Lower leg skin (tissue), 4 donors: ENCODE data around the gene PRDM13. TPM values are rescaled to one million over a fixed set of nuclear protein-coding genes. Genes with fewer than 3 reads are reported as not detected.

Source experiments
- DNase-seq, 2 donors: peaks; one replicate each; pipeline ENCODE4 v3.0.0-alpha.2; 2019; ENCODE audit warnings: low spot score in 2 of 2
- H3K4me3 ChIP-seq: fragments of 200-600 bp; sonication (generic); 2 replicates; pipeline ENCODE4 v1.5.1; 2017; ENCODE audit warnings: mild to moderate bottlenecking, low read depth; ENCODE audit not compliant: poor library complexity, severe bottlenecking
- CTCF ChIP-seq, 3 donors: fragments of 450-650 bp; IDR thresholded peaks; one replicate each; pipeline ENCODE4 v1.5.1; 2016; ENCODE audit warnings: antibody characterized with exemption in 3 of 3, mild to moderate bottlenecking in 3 of 3, moderate library complexity in 2 of 3
- POLR2A ChIP-seq, 2 donors: fragments of 450-650 bp; IDR thresholded peaks; one replicate each; pipeline ENCODE4 v1.6.1; 2016 to 2017; ENCODE audit warnings: antibody characterized with exemption in 2 of 2, mild to moderate bottlenecking in 1 of 2, moderate library complexity in 1 of 2
- WGBS, 2 donors: methylation state at CpG; one replicate each; pipeline ENCODE4 v1.1.5; 2018; 5-methylcytosine and 5-hydroxymethylcytosine counted together
- intact Hi-C: fragments of 100-400 bp; cut with DNase I; formaldehyde crosslinking; loops from one replicate; pipeline ENCODE4 v1.15.0; 2023; ENCODE audit warnings: low total_unique reads
- total RNA-seq, 4 donors: library from RNA; depleted of rRNA; stranded (reverse); fragments of >200 nt; gene quantifications; one replicate each; pipeline ENCODE4 v1.1.0, GENCODE V29; 2016

PRDM13 gene
- total RNA-seq, 4 donors from 2014 or later = 0.10 TPM; not detected in 3

DNA sequence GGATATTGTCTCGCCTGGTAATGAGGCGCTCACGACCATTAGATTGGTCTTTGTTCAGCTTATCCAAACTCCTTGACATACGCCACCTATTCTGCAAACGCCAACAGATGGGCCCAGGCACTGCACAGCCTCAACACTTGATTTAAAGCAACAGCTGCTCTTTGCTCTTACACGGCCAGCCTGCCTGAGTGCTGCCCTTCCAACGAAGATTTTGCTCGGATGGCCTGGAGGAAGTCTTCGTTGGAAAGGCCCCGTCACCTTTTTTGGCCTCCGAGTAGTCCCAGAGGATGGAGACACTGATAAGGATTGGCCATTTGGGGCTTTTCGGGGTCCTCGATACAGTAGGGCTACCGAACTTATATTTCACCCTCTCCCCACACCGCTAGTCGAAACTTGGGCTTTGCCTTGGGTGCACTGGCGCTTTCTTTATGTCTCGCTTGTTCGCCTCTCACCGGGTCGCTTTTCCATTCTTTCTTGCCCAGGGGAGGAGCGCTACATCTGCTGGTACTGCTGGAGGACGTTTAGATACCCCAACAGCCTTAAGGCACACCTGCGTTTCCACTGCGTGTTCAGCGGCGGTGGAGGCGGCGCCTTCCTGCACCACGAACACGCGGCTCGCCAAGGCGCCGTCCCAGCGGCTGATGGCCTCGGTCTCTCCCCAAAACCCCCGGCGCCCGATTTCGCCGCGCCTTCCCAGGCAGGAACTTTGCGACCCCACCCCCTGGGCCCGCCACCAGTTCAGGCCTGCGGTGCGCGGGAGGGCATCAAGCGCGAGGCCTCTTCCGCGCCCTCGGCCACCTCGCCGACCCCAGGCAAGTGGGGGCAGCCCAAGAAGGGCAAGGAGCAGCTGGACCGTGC, 6.1 kb downstream of the PRDM13 start:
- peak overlapping the region; percentile 16 for H3K4me3 ChIP-seq
- no peak for DNase-seq
- intact Hi-C loops = no loop called here
- 10 to 15% methylated on average over 36 to 56 of the region's 56 CpGs for WGBS, 2 donors
- no peak for TF ChIP-seq POLR2A (IDR thresholded peaks at IDR 0.05)
- TF ChIP-seq CTCF (IDR thresholded peaks at IDR 0.05) = no peak

- 0% methylated on average over 9 of the region's 37 CpGs; no CpG with 5 or more reads in 1 of the 2 donors for WGBS, 2 donors
- peak overlapping the region; percentile 16 for H3K4me3 ChIP-seq
- intact Hi-C loops = no loop called here
- TF ChIP-seq POLR2A (IDR thresholded peaks at IDR 0.05) (no peak), CTCF (IDR thresholded peaks at IDR 0.05) (no peak)
- peak in 1 of 2 donors; percentile 87 for DNase-seq
These were observed 6.7 kb downstream of the PRDM13 start for GRCh38 chr6:99613409-99613704.

DNA sequence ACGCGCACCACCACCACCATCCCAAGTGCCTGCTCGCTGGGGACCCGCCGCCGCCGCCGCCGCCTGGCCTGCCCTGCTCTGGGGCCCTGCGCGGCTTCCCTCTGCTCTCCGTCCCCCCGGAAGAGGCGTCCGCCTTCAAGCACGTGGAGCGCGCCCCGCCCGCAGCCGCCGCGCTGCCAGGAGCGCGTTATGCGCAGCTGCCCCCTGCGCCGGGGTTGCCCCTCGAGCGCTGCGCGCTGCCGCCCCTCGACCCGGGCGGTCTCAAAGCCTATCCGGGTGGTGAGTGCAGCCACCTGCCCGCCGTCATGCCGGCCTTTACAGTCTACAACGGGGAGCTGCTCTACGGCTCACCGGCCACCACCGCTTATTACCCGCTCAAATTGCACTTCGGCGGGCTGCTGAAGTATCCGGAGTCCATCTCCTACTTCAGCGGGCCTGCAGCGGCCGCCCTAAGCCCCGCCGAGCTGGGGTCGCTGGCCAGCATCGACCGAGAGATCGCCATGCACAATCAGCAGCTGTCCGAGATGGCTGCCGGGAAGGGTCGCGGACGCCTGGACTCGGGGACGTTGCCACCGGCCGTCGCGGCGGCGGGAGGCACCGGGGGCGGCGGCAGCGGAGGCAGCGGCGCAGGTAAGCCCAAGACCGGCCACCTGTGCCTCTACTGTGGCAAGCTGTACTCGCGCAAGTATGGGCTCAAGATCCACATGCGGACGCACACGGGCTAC, 7.2 kb downstream of the PRDM13 start:
- TF ChIP-seq CTCF (IDR thresholded peaks at IDR 0.05) (no peak), POLR2A (IDR thresholded peaks at IDR 0.05) (no peak)
- peak overlapping the region; percentile 16 for H3K4me3 ChIP-seq
- intact Hi-C loops = no loop called here
- DNase-seq = no peak
- 2% methylated on average over 39 of the region's 82 CpGs; no CpG with 5 or more reads in 1 of the 2 donors for WGBS, 2 donors

DNA sequence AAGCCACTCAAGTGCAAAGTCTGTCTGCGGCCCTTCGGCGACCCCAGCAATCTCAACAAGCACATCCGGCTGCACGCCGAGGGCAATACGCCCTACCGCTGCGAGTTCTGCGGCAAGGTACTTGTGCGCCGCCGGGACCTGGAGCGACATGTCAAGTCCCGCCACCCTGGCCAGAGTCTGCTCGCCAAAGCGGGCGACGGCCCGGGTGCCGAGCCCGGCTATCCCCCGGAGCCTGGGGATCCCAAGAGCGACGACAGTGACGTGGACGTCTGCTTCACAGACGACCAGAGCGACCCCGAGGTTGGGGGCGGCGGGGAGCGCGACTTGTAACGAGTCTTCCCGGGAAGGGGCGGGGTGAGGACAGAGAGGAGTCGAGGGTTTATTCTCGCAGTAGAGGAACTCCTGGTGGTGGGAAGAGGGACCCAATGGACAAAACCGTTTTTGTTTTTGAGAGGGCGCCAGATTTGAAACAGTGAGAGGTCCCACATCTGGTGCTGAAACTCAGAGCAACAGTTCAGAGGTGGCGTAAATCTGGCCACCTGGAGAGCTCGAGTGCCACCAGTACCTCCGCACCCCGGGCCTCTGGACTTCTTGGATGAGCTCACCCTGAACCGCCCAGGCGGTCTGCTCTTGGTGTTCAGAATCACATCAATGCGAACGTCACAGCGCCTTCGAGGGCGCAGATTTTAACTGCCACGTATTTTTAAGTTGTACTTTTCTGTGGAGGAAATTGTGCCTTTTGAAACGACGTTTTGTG, 8.0 kb downstream of the PRDM13 start:
- intact Hi-C loops = no loop called here
- DNase-seq = no peak

DNA sequence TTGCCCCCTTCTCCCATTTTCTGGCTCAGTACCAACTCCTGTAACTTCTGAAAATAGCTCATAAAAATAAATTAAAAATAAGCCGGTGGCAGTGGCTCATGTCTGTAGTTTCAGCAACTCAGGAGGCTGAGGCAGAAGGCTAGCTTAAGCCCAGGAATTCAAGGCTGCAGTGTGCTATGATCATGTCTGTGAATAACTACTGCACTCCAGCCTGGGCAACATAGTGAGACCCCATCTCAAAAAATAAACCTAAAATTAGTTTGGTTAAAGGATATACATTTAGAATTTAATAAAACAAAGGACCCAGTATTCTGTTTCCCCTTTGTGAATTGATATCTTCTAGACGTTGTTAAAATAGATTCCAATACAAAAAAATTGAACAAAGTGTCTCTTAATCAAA, 10.5 kb downstream of the PRDM13 start:
- DNase-seq = no peak
- H3K4me3 ChIP-seq = no peak overlapping the region
- WGBS, 2 donors = 39 to 40% methylated on average over 2 of the region's 2 CpGs
- TF ChIP-seq POLR2A (IDR thresholded peaks at IDR 0.05) = no peak
- TF ChIP-seq CTCF (IDR thresholded peaks at IDR 0.05) = no peak
- intact Hi-C loops = no loop called here

More for the DNA sequence above, 8.0 kb downstream of the PRDM13 start:
- TF ChIP-seq POLR2A (IDR thresholded peaks at IDR 0.05) (no peak), CTCF (IDR thresholded peaks at IDR 0.05) (no peak)
- peak overlapping the region; percentile 16 for H3K4me3 ChIP-seq
- WGBS, 2 donors = 6 to 7% methylated on average over 32 to 33 of the region's 55 CpGs
